Neural cell (in vitro differentiated cells): ENCODE data around the gene PRH1. TPM values are rescaled to one million over a fixed set of nuclear protein-coding genes. Genes with fewer than 3 reads are reported as not detected.

Experiments
- H2AFZ ChIP-seq: fragments of 200-600, 300-800 bp; sonication (generic), shearing (Covaris generic); 2 replicates; pipeline ENCODE4 v1.6.0; 2014; ENCODE audit warnings: low read depth, mild to moderate bottlenecking, antibody characterized with exemption, low read length, moderate library complexity
- H3F3A ChIP-seq: fragments of 200-600 bp; shearing (Covaris generic); 2 replicates; pipeline ENCODE4 v1.6.1; 2016; ENCODE audit warnings: mild to moderate bottlenecking, moderate library complexity, mixed read lengths, antibody characterized with exemption, low read length; ENCODE audit not compliant: insufficient read depth, poor library complexity, severe bottlenecking
- H3K27ac ChIP-seq: fragments of 200-600, 300-800 bp; sonication (generic), shearing (Covaris generic); 2 replicates; pipeline ENCODE4 v1.5.1; 2014; ENCODE audit warnings: mild to moderate bottlenecking, low read length, moderate library complexity
- H3K27me3 ChIP-seq: fragments of 300-800, 200-600 bp; sonication (generic), shearing (Covaris generic); 2 replicates; pipeline ENCODE4 v1.6.0; 2014; ENCODE audit warnings: mild to moderate bottlenecking, low read depth, low read length, moderate library complexity; ENCODE audit not compliant: insufficient read depth
- H3K36me3 ChIP-seq: fragments of 300-800, 200-600 bp; sonication (generic), shearing (Covaris generic); 2 replicates; pipeline ENCODE4 v1.5.1; 2014; ENCODE audit warnings: mild to moderate bottlenecking, antibody characterized with exemption, low read length, moderate library complexity; ENCODE audit not compliant: insufficient read depth
- H3K4me2 ChIP-seq: fragments of 300-800, 200-600 bp; sonication (generic), shearing (Covaris generic); 2 replicates; pipeline ENCODE4 v1.6.0; 2014; ENCODE audit warnings: mild to moderate bottlenecking, low read length
- H3K4me3 ChIP-seq: fragments of 300-800, 200-600 bp; sonication (generic), shearing (Covaris generic); 2 replicates; pipeline ENCODE4 v1.5.1; 2014; ENCODE audit warnings: mild to moderate bottlenecking, low read length, moderate library complexity
- H3K79me2 ChIP-seq: fragments of 200-600 bp; shearing (Covaris generic); replicated peaks from 2 replicates; pipeline ENCODE4 v1.6.0; 2014; ENCODE audit warnings: mild to moderate bottlenecking, low read length, moderate library complexity; ENCODE audit not compliant: insufficient read depth
- H3K9ac ChIP-seq: fragments of 300-800, 200-600 bp; sonication (generic), shearing (Covaris generic); 2 replicates; pipeline ENCODE4 v1.6.1; 2016; ENCODE audit warnings: mild to moderate bottlenecking, low read length, mixed read lengths
- H3K9me2 ChIP-seq: fragments of 200-600 bp; shearing (Covaris generic); 2 replicates; pipeline ENCODE4 v1.6.1; 2016; ENCODE audit warnings: mild to moderate bottlenecking, low read length, mixed read lengths; ENCODE audit not compliant: insufficient read depth
- H3K9me3 ChIP-seq: fragments of 200-600, 300-800 bp; sonication (generic), shearing (Covaris generic); 2 replicates; pipeline ENCODE4 v1.6.1; 2016; ENCODE audit warnings: mild to moderate bottlenecking, mixed run types, low read length, moderate library complexity, mixed read lengths
- H4K20me1 ChIP-seq: fragments of 200-600 bp; shearing (Covaris generic); 2 replicates; pipeline ENCODE4 v1.6.1; 2016; ENCODE audit warnings: mild to moderate bottlenecking, mixed run types; ENCODE audit not compliant: insufficient read depth
- CTCF ChIP-seq: fragments of 450-650 bp; IDR thresholded peaks from 2 replicates; pipeline ENCODE4 v1.5.1; 2014; ENCODE audit warnings: antibody characterized with exemption, mild to moderate bottlenecking, moderate library complexity; ENCODE audit not compliant: poor library complexity, severe bottlenecking
- EP300 ChIP-seq: fragments of 450-650 bp; conservative IDR thresholded peaks from 2 replicates; pipeline ENCODE4 v1.6.1; 2014; ENCODE audit warnings: antibody characterized with exemption, mild to moderate bottlenecking, moderate library complexity; ENCODE audit not compliant: poor library complexity, severe bottlenecking
- EZH2 ChIP-seq: fragments of 200-600, 300-800 bp; shearing (Covaris generic), sonication (generic); IDR thresholded peaks from 2 replicates; pipeline ENCODE4 v1.6.1; 2014; ENCODE audit warnings: antibody characterized with exemption, low read length, borderline replicate concordance, mild to moderate bottlenecking; ENCODE audit not compliant: insufficient read depth, poor library complexity, severe bottlenecking
- MXI1 ChIP-seq: fragments of 450-650 bp; conservative IDR thresholded peaks from 2 replicates; pipeline ENCODE4 v1.6.1; 2014; ENCODE audit warnings: antibody characterized with exemption, mild to moderate bottlenecking; ENCODE audit not compliant: poor library complexity, severe bottlenecking
- POLR2AphosphoS5 ChIP-seq: IDR thresholded peaks from 2 replicates; pipeline ENCODE4 v1.6.1; 2012
- RAD21 ChIP-seq: fragments of 450-650 bp; conservative IDR thresholded peaks from 2 replicates; pipeline ENCODE4 v1.6.1; 2014; ENCODE audit warnings: antibody characterized with exemption, mild to moderate bottlenecking, moderate library complexity
- REST ChIP-seq: IDR thresholded peaks from 2 replicates; pipeline ENCODE4 v1.6.1; 2012; ENCODE audit warnings: borderline replicate concordance
- SMC3 ChIP-seq: fragments of 450-650 bp; conservative IDR thresholded peaks from 2 replicates; pipeline ENCODE4 v1.6.1; 2014; ENCODE audit warnings: antibody characterized with exemption, mild to moderate bottlenecking, moderate library complexity; ENCODE audit not compliant: poor library complexity
- TAF1 ChIP-seq: IDR thresholded peaks from 2 replicates; pipeline ENCODE4 v1.6.1; 2012; ENCODE audit warnings: low read depth
- polyA plus RNA-seq: library from polyadenylated mRNA; depleted of rRNA; stranded (reverse); fragments of >200 nt; gene quantifications from 2 replicates; pipeline ENCODE4 v1.2.3, GENCODE V29; 2014

PRH1 gene
- polyA plus RNA-seq, 1 donor from 2014 or later: 25.7 TPM

- H3K9ac ChIP-seq: no peak overlapping the region
- no peaks in the 10 kb centered on the region for H3F3A ChIP-seq
- H3K36me3 ChIP-seq: no peaks in the 10 kb centered on the region
- no peak overlapping the region for H3K4me2 ChIP-seq
- H3K27me3 ChIP-seq: no peaks in the 10 kb centered on the region
- no peaks in the 10 kb centered on the region for H3K9me3 ChIP-seq
- no peak overlapping the region for H3K4me3 ChIP-seq
- no peaks in the 10 kb centered on the region for H4K20me1 ChIP-seq
- TF ChIP-seq CTCF (no peak), RAD21 (no peak), EZH2 (no peak), TAF1 (no peak), REST (no peak), SMC3 (no peak), MXI1 (no peak), EP300 (no peak), POLR2AphosphoS5 (no peak)
- H3K27ac ChIP-seq: no peak overlapping the region
- H3K9me2 ChIP-seq: no peaks in the 10 kb centered on the region
- H3K79me2 ChIP-seq: no peaks in the 10 kb centered on the region
- no peak overlapping the region for H2AFZ ChIP-seq
Observed at GRCh38 chr12:10847744-10848143, 36.3 kb downstream of the PRH1 start.

GRCh38 chr12:10842862-10843261 is 41.2 kb downstream of the PRH1 start:
- H3K9ac ChIP-seq: no peak overlapping the region
- no peaks in the 10 kb centered on the region for H3K27me3 ChIP-seq
- H3K36me3 ChIP-seq: no peaks in the 10 kb centered on the region
- no peak for TF ChIP-seq EP300
- no peak for TF ChIP-seq RAD21
- TF ChIP-seq POLR2AphosphoS5: no peak
- TF ChIP-seq CTCF: no peak
- TF ChIP-seq MXI1: no peak
- TF ChIP-seq REST: no peak
- no peak for TF ChIP-seq EZH2
- TF ChIP-seq TAF1: no peak
- no peak for TF ChIP-seq SMC3
- no peaks in the 10 kb centered on the region for H4K20me1 ChIP-seq
- H3K9me3 ChIP-seq: no peaks in the 10 kb centered on the region
- no peaks in the 10 kb centered on the region for H3K79me2 ChIP-seq
- H3K4me3 ChIP-seq: no peak overlapping the region
- H3K27ac ChIP-seq: no peak overlapping the region
- H3K9me2 ChIP-seq: no peaks in the 10 kb centered on the region
- no peak overlapping the region for H2AFZ ChIP-seq
- H3K4me2 ChIP-seq: no peak overlapping the region
- H3F3A ChIP-seq: no peaks in the 10 kb centered on the region
